IPS-20b (cell line): Measurements from ENCODE around the gene TMEM225B.
"Not testable (repeated sequence)": the region's sequence is repeated elsewhere in the genome, so short reads cannot be mapped to it uniquely, and the experiment has no call there.

ENCODE experiments used
- H3K27ac ChIP-seq: one replicate; pipeline ENCODE4 v1.5.1; 2013; ENCODE audit warnings: low read length
- H3K27me3 ChIP-seq: 2 replicates; pipeline ENCODE4 v1.6.1; 2013; ENCODE audit warnings: mild to moderate bottlenecking, low read length, inconsistent platforms; ENCODE audit not compliant: insufficient read depth
- H3K36me3 ChIP-seq: 2 replicates; pipeline ENCODE4 v1.6.1; 2013; ENCODE audit warnings: low read depth, mild to moderate bottlenecking, inconsistent platforms, low read length, moderate library complexity; ENCODE audit not compliant: insufficient read depth
- H3K4me1 ChIP-seq: 2 replicates; pipeline ENCODE4 v1.6.1; 2013; ENCODE audit warnings: mild to moderate bottlenecking, control low read depth, inconsistent platforms, low read length, moderate library complexity; ENCODE audit not compliant: insufficient read depth
- H3K4me3 ChIP-seq: 2 replicates; pipeline ENCODE4 v1.5.1; 2013; ENCODE audit warnings: mild to moderate bottlenecking, low read length, inconsistent platforms
- H3K9ac ChIP-seq: 2 replicates; pipeline ENCODE4 v1.6.1; 2013; ENCODE audit warnings: low read depth, mild to moderate bottlenecking, inconsistent platforms, low read length, moderate library complexity
- H3K9me3 ChIP-seq: 2 replicates; pipeline ENCODE4 v1.6.1; 2013; ENCODE audit warnings: mild to moderate bottlenecking, low read depth, low read length, inconsistent platforms; ENCODE audit not compliant: insufficient read depth

Gene TMEM225B

DNA sequence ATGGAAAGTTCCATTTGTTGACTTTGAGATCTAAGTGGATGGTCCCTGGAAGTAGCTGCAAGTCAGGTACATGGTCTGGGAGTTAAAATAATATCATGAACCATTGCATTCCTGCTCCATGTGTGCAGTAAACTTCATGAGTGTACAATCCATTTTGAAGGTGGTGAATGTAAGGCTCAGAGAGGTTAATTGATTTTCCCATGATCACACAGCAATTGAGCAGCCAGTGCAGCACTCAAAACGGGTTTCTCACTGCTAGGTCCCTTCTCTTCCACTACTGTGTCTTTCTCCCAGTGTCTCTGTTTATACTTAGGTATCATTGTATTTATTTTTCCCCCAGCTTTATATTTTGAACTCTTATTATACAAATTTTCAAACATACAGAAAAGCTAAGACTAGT is 28.6 kb downstream of the TMEM225B start:
- Histone ChIP-seq H3K9me3 (no peaks in the 10 kb centered on the region), H3K4me3 (no peak overlapping the region), H3K27me3 (no peaks in the 10 kb centered on the region), H3K4me1 (peaks cover 25% of the 10 kb centered on the region), H3K36me3 (peaks cover 98% of the 10 kb centered on the region), H3K27ac (no peak overlapping the region), H3K9ac (no peak overlapping the region)

DNA sequence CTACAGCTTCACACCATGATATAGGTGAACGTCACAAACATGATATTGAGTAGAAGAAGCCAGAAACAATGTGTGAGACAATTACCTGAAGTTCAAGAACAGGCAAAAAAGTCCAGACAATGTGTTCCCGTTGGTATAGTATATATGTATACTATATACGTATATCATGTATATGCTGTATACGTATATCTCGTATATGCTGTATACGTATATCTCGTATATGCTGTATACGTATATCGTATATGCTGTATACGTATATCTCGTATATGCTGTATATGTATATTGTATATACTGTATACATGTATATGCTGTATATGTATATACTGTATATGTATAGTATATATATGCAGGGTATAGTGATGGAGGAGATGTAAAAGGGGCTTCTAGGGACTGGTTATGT is 29.4 kb downstream of the TMEM225B start:
- Histone ChIP-seq H3K9me3 (no peaks in the 10 kb centered on the region), H3K27ac (no peak overlapping the region), H3K4me1 (peaks cover 26% of the 10 kb centered on the region), H3K4me3 (no peak overlapping the region), H3K9ac (no peak overlapping the region), H3K36me3 (peaks cover 89% of the 10 kb centered on the region), H3K27me3 (no peaks in the 10 kb centered on the region)

DNA sequence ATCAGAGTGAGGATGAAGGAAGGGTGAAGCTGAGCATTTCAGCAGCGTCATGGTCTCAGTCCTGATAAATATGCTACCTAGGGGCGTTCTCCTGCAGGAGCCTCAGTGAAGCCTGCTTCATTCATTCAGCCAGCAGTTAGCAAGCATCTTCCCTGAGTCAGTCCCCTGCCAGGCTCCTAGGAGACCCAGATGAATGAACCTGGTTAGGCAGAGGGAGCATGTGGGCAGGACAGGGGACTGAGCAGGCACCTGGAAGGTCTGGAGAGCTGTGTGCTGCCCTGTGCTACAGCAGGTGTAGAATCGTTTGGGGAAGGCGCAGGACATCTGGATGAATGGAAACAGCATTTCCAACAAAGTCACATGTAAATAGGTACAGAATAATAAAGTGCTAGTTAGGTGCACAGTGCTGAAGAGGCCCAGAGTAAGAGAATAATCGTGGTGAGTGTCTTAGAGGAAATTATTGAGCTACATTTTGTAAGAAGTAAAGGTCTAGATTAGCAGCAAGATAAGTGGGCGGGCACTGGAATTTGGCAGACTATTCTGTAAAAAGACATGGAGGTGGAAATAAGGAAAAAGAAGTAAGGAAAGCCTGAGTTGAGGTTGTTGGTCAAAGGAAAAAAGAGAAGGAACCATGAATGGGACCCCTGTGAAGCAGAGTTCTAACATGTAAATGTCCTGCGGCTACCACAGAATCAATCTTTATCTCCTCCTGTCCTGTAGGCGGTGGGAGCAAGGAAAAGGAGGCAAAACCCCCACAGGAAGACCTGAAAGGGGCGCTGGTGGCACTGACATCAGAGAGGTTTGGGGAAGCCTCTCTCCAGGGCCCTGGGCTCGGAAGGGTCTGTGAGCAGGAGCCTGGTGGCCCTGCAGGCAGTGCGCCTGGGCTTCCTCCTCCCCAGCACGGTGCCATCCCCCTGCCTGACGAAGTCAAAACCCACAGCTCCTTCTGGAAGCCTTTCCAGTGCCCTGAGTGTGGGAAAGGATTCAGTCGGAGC is 30.7 kb downstream of the TMEM225B start:
- H3K9ac ChIP-seq: peak overlapping the region; percentile 47; the same call in 1 of the 2 replicates
- peaks cover 26% of the 10 kb centered on the region for H3K4me1 ChIP-seq
- H3K9me3 ChIP-seq: no peaks in the 10 kb centered on the region
- peak overlapping the region; percentile 18 for H3K27ac ChIP-seq
- peak overlapping the region; percentile 29; the same call in 1 of the 2 replicates for H3K4me3 ChIP-seq
- H3K36me3 ChIP-seq: peaks cover 80% of the 10 kb centered on the region
- H3K27me3 ChIP-seq: no peaks in the 10 kb centered on the region

GRCh38 chr7:99629643-99630042 is 31.6 kb downstream of the TMEM225B start:
- no peak overlapping the region for H3K4me3 ChIP-seq
- H3K4me1 ChIP-seq: peaks cover 26% of the 10 kb centered on the region
- H3K9ac ChIP-seq: no peak overlapping the region
- no peaks in the 10 kb centered on the region for H3K27me3 ChIP-seq
- no peaks in the 10 kb centered on the region for H3K9me3 ChIP-seq
- H3K36me3 ChIP-seq: peaks cover 74% of the 10 kb centered on the region
- H3K27ac ChIP-seq: peak overlapping the region; percentile 18

- Histone ChIP-seq H3K27me3 (no peaks in the 10 kb centered on the region), H3K27ac (no peak overlapping the region), H3K4me3 (no peak overlapping the region), H3K4me1 (peaks cover 26% of the 10 kb centered on the region), H3K9ac (no peak overlapping the region), H3K36me3 (peaks cover 55% of the 10 kb centered on the region), H3K9me3 (no peaks in the 10 kb centered on the region)
Observed at GRCh38 chr7:99631295-99632109, 33.4 kb downstream of the TMEM225B start.

GRCh38 chr7:99637414-99637813 is 39.3 kb downstream of the TMEM225B start:
- H3K9ac ChIP-seq, H3K4me1 ChIP-seq, H3K36me3 ChIP-seq, H3K9me3 ChIP-seq, H3K27ac ChIP-seq, H3K4me3 ChIP-seq, H3K27me3 ChIP-seq: not testable (repeated sequence)

DNA sequence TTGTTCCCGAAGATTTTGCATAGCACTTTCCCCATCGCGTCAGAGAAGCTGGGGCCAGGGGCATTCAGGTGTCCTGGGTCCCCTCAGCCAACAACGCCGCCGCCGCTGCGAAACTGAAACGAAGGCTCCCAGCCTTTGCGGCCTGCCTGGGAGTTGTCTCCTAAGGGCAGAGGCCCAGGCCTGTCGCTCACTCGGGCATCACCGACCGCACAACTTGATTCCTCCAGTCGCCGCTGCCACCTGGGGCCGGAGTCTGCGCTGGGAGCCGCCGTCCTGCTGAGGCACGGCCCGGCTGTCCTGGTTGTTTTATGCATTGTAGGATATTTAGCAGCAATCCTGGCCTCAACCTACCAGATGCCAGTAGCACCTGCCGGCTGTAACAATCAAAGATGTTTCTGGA is 40.7 kb downstream of the TMEM225B start:
- Histone ChIP-seq H3K9me3 (no peaks in the 10 kb centered on the region), H3K9ac (no peak overlapping the region), H3K4me1 (peaks cover 10% of the 10 kb centered on the region), H3K27ac (no peak overlapping the region), H3K27me3 (no peaks in the 10 kb centered on the region), H3K4me3 (no peak overlapping the region), H3K36me3 (peaks cover 3% of the 10 kb centered on the region; the same call in 1 of the 2 replicates)

DNA sequence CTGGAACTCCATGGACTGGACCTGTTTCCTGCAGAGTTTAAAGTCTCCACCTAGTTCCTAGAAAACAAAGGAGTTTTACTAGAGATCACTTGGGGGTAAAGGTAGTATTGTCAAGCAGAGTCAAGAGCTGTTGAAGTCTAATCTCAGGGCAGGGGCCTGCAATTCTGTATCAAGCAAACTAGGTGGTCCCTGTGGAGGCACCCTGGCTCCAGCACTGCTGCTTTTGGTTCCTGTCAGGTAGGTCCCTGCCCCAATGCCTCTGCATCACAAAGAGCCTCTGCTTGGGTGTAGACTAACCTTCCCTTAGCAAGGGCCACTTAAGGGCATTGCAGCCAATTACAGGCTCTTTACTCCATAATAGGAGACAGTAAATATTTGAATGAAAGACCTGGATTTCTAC is 41.2 kb downstream of the TMEM225B start:
- H3K36me3 ChIP-seq: no peaks in the 10 kb centered on the region
- H3K27me3 ChIP-seq: no peaks in the 10 kb centered on the region
- H3K9me3 ChIP-seq: no peaks in the 10 kb centered on the region
- no peak overlapping the region for H3K9ac ChIP-seq
- H3K4me1 ChIP-seq: peaks cover 10% of the 10 kb centered on the region
- no peak overlapping the region for H3K27ac ChIP-seq
- H3K4me3 ChIP-seq: no peak overlapping the region

DNA sequence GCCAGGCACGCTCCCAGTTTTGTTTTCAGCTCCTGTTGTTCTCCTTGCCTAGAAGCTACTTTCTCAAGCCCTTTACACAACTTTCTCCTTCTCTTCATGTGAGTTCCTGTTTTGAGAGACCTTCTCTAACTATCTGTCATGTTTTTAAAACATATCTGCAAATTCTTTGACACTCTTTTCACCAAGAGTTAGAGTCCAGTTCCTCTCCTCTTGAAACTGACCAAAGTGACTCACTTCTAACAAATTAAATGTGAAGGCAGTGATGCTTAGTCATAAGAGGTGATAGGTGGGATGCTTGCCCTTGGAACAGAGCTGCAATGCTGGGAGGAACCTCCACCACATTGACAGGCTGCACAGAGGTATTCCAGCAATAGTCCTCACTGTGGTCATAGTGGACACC is 44.0 kb downstream of the TMEM225B start:
- H3K36me3 ChIP-seq: no peaks in the 10 kb centered on the region
- H3K4me3 ChIP-seq: no peak overlapping the region
- peaks cover 10% of the 10 kb centered on the region for H3K4me1 ChIP-seq
- H3K9ac ChIP-seq: no peak overlapping the region
- no peak overlapping the region for H3K27ac ChIP-seq
- H3K27me3 ChIP-seq: no peaks in the 10 kb centered on the region
- H3K9me3 ChIP-seq: peaks cover 3% of the 10 kb centered on the region; the same call in 1 of the 2 replicates

- no peaks in the 10 kb centered on the region for H3K27me3 ChIP-seq
- peaks cover 10% of the 10 kb centered on the region for H3K4me1 ChIP-seq
- H3K27ac ChIP-seq: no peak overlapping the region
- H3K9ac ChIP-seq: no peak overlapping the region
- no peaks in the 10 kb centered on the region for H3K36me3 ChIP-seq
- no peak overlapping the region for H3K4me3 ChIP-seq
- H3K9me3 ChIP-seq: peaks cover 3% of the 10 kb centered on the region; the same call in 1 of the 2 replicates
Observed at GRCh38 chr7:99643464-99643863, 45.4 kb downstream of the TMEM225B start.

DNA sequence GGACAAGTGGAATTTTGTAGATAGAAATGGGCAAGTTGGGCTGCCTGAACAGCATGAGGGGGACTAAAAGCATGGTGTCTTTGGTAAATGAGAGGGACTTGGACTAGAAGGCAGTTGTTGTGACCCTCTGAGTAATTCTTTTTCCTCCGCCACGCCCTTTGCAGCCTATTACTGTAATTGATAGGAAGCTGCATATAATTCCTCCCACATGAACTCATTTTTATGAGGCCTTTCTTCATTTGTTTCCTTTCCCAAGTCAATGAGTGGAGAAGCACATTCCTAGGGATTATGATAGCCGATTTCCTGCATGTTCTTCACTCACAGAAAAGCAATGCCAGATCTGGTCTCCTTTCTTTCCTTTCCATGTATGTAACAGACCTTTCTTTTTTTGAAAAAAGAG is 46.4 kb downstream of the TMEM225B start:
- Histone ChIP-seq H3K9me3 (peaks cover 3% of the 10 kb centered on the region; the same call in 1 of the 2 replicates), H3K4me3 (no peak overlapping the region), H3K27ac (no peak overlapping the region), H3K9ac (no peak overlapping the region), H3K27me3 (no peaks in the 10 kb centered on the region), H3K4me1 (peaks cover 4% of the 10 kb centered on the region), H3K36me3 (no peaks in the 10 kb centered on the region)
